K562 (cell line): ENCODE results near the gene GRAMD1B.
"Not testable (repeated sequence)": the region's sequence is repeated elsewhere in the genome, so short reads cannot be mapped to it uniquely, and the experiment has no call there.

Source experiments
- CBX2 ChIP-seq: fragments of 200-600 bp; sonication (generic); IDR thresholded peaks from one replicate; pipeline ENCODE4 v1.6.1; 2012; ENCODE audit warnings: mild to moderate bottlenecking, low read length, inconsistent platforms; ENCODE audit not compliant: insufficient read depth, poor library complexity, severe bottlenecking
- CTCF ChIP-seq, 3 experiments: IDR thresholded peaks in 2 of 3; conservative IDR thresholded peaks in 1 of 3; 2 replicates each; pipeline ENCODE4 v1.5.1; 2011 to 2012; ENCODE audit warnings: low read length in 3 of 3, mild to moderate bottlenecking in 3 of 3, control low read depth in 2 of 3, improper control_type of control experiment in 1 of 3, inconsistent platforms in 1 of 3, low read depth in 1 of 3, mixed read lengths in 1 of 3, moderate library complexity in 1 of 3; ENCODE audit not compliant: insufficient read depth in 2 of 3
- EZH2 ChIP-seq: IDR thresholded peaks from 2 replicates; pipeline ENCODE4 v1.6.1; 2012; ENCODE audit warnings: low read depth, mild to moderate bottlenecking, inconsistent platforms, low read length, borderline replicate concordance
- FOXA3 ChIP-seq, 2 experiments: fragments of 450-650 bp in 1 of 2; sonication (generic) in 1 of 2; formaldehyde crosslinking; IDR thresholded peaks in 1 of 2; conservative IDR thresholded peaks in 1 of 2; 2 replicates each; pipeline versions ENCODE4 v1.4.0 to v1.8.0; 2020 to 2022; ENCODE audit warnings: mild to moderate bottlenecking in 2 of 2, missing genetic modification reagents in 1 of 2
- MECOM ChIP-seq: fragments of 250-450 bp; sonication (Bioruptor Pico); IDR thresholded peaks from 2 replicates; pipeline ENCODE4 v1.8.0; 2022; ENCODE audit warnings: inconsistent platforms
- ZBTB26 ChIP-seq: fragments of 450-650 bp; formaldehyde crosslinking; IDR thresholded peaks from 2 replicates; pipeline ENCODE4 v1.4.0; 2022; ENCODE audit warnings: missing genetic modification characterization
- TF ChIP-seq, protein P1 (sequence below): sonication (generic); formaldehyde crosslinking; IDR thresholded peaks from 2 replicates; pipeline ENCODE4 v1.8.0; 2022; ENCODE audit warnings: mild to moderate bottlenecking, missing genetic modification reagents
- TF ChIP-seq, protein P2 (sequence below): sonication (generic); formaldehyde crosslinking; IDR thresholded peaks from 2 replicates; pipeline ENCODE4 v1.8.1; 2022; ENCODE audit warnings: missing genetic modification reagents

- not testable (repeated sequence) for TF ChIP-seq MECOM (CRISPR knock-in tag); EZH2; CTCF (IDR thresholded peaks at IDR 0.05 in 2 of 3, conservative IDR thresholded peaks at IDR 0.05 in 1 of 3; ENCODE audit: insufficient read depth in 2 of 3, low read depth in 1 of 3, low read length in 3 of 3); ZBTB26 (CRISPR knock-in tag); CBX2; FOXA3 (CRISPR knock-in tag; conservative IDR thresholded peaks at IDR 0.05 in 1 of 2, IDR thresholded peaks at IDR 0.05 in 1 of 2)
- TF ChIP-seq, protein P1, sequence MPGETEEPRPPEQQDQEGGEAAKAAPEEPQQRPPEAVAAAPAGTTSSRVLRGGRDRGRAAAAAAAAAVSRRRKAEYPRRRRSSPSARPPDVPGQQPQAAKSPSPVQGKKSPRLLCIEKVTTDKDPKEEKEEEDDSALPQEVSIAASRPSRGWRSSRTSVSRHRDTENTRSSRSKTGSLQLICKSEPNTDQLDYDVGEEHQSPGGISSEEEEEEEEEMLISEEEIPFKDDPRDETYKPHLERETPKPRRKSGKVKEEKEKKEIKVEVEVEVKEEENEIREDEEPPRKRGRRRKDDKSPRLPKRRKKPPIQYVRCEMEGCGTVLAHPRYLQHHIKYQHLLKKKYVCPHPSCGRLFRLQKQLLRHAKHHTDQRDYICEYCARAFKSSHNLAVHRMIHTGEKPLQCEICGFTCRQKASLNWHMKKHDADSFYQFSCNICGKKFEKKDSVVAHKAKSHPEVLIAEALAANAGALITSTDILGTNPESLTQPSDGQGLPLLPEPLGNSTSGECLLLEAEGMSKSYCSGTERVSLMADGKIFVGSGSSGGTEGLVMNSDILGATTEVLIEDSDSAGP (CRISPR knock-in tag) = not testable (repeated sequence)
- TF ChIP-seq, protein P2, sequence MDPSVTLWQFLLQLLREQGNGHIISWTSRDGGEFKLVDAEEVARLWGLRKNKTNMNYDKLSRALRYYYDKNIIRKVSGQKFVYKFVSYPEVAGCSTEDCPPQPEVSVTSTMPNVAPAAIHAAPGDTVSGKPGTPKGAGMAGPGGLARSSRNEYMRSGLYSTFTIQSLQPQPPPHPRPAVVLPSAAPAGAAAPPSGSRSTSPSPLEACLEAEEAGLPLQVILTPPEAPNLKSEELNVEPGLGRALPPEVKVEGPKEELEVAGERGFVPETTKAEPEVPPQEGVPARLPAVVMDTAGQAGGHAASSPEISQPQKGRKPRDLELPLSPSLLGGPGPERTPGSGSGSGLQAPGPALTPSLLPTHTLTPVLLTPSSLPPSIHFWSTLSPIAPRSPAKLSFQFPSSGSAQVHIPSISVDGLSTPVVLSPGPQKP (CRISPR knock-in tag) = not testable (repeated sequence)
Observed at GRCh38 chr11:123513309-123513708, 83.2 kb downstream of the GRAMD1B start.
